ENCODE results near the gene MYL6. TPM values are rescaled to one million over a fixed set of nuclear protein-coding genes. Genes with fewer than 3 reads are reported as not detected.

Gene MYL6
- total and polyA plus RNA-seq, 9 of the 15 experiments (the other 6 are each of a cell fraction or from before 2014, with no cell fraction given): 557 to 1,664 (median 958) TPM

GRCh38 chr12:56157201-56158028, 744 bp upstream of the MYL6 start (continued):
- TF ChIP-seq MIER1 (IDR thresholded peaks at IDR 0.05; ENCODE audit: low read depth) (no peak), ZNF740 (CRISPR knock-in tag; IDR thresholded peaks at IDR 0.05) (peak; percentile 87), ZNF740 (tag; IDR thresholded peaks at IDR 0.05) (no peak), ZFP36 (IDR thresholded peaks at IDR 0.05; ENCODE audit: low read depth, low read length, partially characterized antibody) (peak; percentile 3), NFYB (IDR thresholded peaks at IDR 0.05; ENCODE audit: extremely low read depth, insufficient read length) (no peak), SIX5 (IDR thresholded peaks at IDR 0.05; ENCODE audit: borderline replicate concordance in 1 of 2, insufficient read depth in 1 of 2, low read depth in 1 of 2, low read length in 2 of 2) (no peak), CCAR2 (IDR thresholded peaks at IDR 0.05; ENCODE audit: low read depth, low read length) (no peak), ZNF717 (CRISPR knock-in tag; IDR thresholded peaks at IDR 0.05) (no peak), TEAD4 (IDR thresholded peaks at IDR 0.05; ENCODE audit: low read length) (peak; percentile 90), TEAD4 (CRISPR knock-in tag; IDR thresholded peaks at IDR 0.05; ENCODE audit: borderline replicate concordance) (no peak), HNRNPK (IDR thresholded peaks at IDR 0.05; ENCODE audit: low read depth, low read length, poor library complexity, severe bottlenecking) (no peak), PRDM10 (IDR thresholded peaks at IDR 0.05; ENCODE audit: partially characterized antibody) (no peak), TARDBP (IDR thresholded peaks at IDR 0.05) (no peak), NBN (IDR thresholded peaks at IDR 0.05; ENCODE audit: low read depth) (no peak), DEAF1 (CRISPR knock-in tag; IDR thresholded peaks at IDR 0.05) (no peak), TFAP4 (CRISPR knock-in tag; IDR thresholded peaks at IDR 0.05; ENCODE audit: borderline replicate concordance) (peak; percentile 21; the same call in 1 of the 2 replicates), ZNF140 (CRISPR knock-in tag; IDR thresholded peaks at IDR 0.05) (no peak), NEUROD1 (IDR thresholded peaks at IDR 0.05; ENCODE audit: borderline replicate concordance, low read depth, low read length, partially characterized antibody) (peak; percentile 60)

Measured in K562 (cell line).